Measurements from ENCODE around the gene CD63. TPM values are rescaled to one million over a fixed set of nuclear protein-coding genes. Genes with fewer than 3 reads are reported as not detected.

The CD63 gene
- total and polyA plus RNA-seq, 2 of the 13 experiments (the other 11 are each of a cell fraction or from before 2014, with no cell fraction given) = 234 to 277 TPM

DNA sequence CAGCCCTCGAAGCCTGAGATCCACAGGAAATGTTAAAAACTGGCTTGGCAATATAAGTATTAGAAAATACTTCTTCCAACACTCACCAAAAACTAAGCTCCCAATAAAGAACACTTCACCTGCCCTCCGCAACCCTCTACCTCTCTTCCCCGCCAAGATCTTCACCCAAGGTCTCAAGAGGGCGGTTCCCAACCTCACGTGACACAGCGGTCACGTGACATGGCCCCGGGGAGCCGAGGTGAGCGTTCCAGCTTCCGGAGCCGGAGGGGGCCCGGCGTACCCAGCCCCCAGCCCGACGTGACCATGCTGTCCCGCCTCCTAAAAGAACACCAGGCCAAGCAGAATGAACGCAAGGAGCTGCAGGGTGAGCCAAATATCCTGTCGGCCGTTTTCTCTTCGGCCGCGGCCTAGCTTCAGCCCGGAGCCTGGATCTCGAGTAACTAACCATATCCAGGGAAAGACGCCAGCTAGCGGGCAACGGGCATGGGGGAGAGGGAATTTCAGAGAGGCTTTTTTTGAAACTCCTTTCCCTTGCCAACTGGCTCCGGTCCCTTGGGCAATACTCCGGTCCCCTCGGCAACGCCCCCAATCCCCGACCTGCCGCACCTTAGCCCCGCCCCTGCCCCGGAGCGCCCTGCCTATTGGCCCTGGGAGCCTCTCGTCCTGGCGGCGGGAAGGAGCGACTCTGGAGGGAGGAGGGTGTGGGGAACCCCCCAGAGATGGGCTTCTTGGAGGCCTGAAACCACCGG, 12.8 kb downstream of the CD63 start, which contains the start of gene BLOC1S1 (continued):
- TF ChIP-seq, protein P1, sequence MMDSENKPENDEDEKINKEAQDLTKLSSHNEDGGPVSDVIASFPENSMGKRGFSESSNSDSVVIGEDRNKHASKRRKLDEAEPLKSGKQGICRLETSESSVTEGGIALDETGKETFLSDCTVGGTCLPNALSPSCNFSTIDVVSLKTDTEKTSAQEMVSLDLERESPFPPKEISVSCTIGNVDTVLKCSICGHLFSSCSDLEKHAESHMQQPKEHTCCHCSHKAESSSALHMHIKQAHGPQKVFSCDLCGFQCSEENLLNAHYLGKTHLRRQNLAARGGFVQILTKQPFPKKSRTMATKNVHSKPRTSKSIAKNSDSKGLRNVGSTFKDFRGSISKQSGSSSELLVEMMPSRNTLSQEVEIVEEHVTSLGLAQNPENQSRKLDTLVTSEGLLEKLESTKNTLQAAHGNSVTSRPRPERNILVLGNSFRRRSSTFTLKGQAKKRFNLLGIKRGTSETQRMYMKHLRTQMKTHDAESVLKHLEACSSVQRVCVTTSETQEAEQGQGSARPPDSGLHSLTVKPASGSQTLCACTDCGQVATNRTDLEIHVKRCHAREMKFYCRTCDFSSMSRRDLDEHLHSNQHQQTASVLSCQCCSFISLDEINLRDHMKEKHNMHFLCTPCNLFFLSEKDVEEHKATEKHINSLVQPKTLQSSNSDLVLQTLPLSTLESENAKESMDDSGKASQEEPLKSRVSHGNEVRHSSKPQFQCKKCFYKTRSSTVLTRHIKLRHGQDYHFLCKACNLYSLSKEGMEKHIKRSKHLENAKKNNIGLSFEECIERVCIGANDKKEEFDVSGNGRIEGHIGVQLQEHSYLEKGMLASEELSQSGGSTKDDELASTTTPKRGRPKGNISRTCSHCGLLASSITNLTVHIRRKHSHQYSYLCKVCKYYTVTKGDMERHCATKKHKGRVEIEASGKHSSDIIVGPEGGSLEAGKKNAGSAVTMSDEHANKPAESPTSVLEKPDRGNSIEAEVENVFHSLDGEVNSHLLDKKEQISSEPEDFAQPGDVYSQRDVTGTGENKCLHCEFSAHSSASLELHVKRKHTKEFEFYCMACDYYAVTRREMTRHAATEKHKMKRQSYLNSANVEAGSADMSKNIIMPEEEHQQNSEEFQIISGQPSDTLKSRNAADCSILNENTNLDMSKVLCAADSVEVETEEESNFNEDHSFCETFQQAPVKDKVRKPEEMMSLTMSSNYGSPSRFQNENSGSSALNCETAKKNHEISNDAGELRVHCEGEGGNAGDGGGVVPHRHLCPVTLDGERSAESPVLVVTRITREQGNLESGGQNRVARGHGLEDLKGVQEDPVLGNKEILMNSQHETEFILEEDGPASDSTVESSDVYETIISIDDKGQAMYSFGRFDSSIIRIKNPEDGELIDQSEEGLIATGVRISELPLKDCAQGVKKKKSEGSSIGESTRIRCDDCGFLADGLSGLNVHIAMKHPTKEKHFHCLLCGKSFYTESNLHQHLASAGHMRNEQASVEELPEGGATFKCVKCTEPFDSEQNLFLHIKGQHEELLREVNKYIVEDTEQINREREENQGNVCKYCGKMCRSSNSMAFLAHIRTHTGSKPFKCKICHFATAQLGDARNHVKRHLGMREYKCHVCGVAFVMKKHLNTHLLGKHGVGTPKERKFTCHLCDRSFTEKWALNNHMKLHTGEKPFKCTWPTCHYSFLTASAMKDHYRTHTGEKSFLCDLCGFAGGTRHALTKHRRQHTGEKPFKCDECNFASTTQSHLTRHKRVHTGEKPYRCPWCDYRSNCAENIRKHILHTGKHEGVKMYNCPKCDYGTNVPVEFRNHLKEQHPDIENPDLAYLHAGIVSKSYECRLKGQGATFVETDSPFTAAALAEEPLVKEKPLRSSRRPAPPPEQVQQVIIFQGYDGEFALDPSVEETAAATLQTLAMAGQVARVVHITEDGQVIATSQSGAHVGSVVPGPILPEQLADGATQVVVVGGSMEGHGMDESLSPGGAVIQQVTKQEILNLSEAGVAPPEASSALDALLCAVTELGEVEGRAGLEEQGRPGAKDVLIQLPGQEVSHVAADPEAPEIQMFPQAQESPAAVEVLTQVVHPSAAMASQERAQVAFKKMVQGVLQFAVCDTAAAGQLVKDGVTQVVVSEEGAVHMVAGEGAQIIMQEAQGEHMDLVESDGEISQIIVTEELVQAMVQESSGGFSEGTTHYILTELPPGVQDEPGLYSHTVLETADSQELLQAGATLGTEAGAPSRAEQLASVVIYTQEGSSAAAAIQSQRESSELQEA (CRISPR knock-in tag; IDR thresholded peaks at IDR 0.05; ENCODE audit: not compliant biosample characterization) = no peak
- TF ChIP-seq CEBPZ (IDR thresholded peaks at IDR 0.05; ENCODE audit: low read length) (no peak), ZBTB3 (CRISPR knock-in tag; IDR thresholded peaks at IDR 0.05; ENCODE audit: borderline replicate concordance, low read depth) (no peak), HOXD1 (CRISPR knock-in tag; IDR thresholded peaks at IDR 0.05) (no peak), RBM39 (IDR thresholded peaks at IDR 0.05; ENCODE audit: low read depth, low read length, poor library complexity, severe bottlenecking) (peak; percentile 35), KDM6A (CRISPR knock-in tag; IDR thresholded peaks at IDR 0.05; ENCODE audit: low read depth) (no peak), ZKSCAN1 (IDR thresholded peaks at IDR 0.05; ENCODE audit: low read length) (no peak), ZSCAN30 (CRISPR knock-in tag; IDR thresholded peaks at IDR 0.05) (no peak), REST (IDR thresholded peaks at IDR 0.05; ENCODE audit: borderline replicate concordance in 1 of 2, low read depth in 1 of 2, low read length in 2 of 2) (no peak), ZNF3 (CRISPR knock-in tag; IDR thresholded peaks at IDR 0.05) (no peak), ZNF24 (IDR thresholded peaks at IDR 0.05) (no peak), ZNF234 (CRISPR knock-in tag; conservative IDR thresholded peaks at IDR 0.05) (no peak), CREM (IDR thresholded peaks at IDR 0.05) (peak; percentile 55), CREM (CRISPR knock-in tag; IDR thresholded peaks at IDR 0.05) (no peak)

Data from HepG2 (cell line).